Upper lobe of left lung (tissue), 4 donors: ENCODE results near the gene IRX3.

Experiments
- CTCF ChIP-seq, 6 experiments: fragments of 450-650 bp in 4 of 6; fragments of 200-600 bp in 2 of 6; sonication (generic) in 2 of 6; IDR thresholded peaks; one replicate each; pipeline ENCODE4 v1.5.1; 2016 to 2019; ENCODE audit warnings: antibody characterized with exemption in 6 of 6
- EP300 ChIP-seq, 4 donors: sonication (generic); formaldehyde crosslinking; IDR thresholded peaks; one replicate each; pipeline ENCODE4 v1.5.1; 2017; ENCODE audit warnings: antibody characterized with exemption in 4 of 4, control low read depth in 2 of 4

DNA sequence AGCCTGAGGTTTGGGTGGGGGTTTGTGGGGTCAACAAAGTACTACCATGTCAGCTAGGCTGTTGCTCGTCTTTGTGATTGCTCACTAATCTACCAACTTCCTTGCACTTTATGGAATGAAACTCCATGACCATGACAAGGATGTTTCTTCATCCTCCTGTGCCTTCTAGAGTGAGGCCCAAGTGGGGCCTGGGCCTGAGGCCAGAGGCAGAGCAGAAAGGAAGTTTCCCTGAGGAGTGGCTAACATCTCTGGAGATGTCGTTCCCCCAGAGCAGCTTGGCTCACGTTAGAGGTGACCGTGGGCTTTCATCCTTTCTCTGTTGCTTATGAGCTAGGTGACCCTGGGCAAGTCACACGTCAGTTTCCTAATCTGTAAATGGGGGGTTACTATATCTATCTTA, 41.0 kb upstream of the IRX3 start:
- TF ChIP-seq EP300 (IDR thresholded peaks at IDR 0.05): no peak
- TF ChIP-seq CTCF (IDR thresholded peaks at IDR 0.05): no peak
